Measurements from ENCODE around the gene B4GALT7. TPM values are rescaled to one million over a fixed set of nuclear protein-coding genes. Genes with fewer than 3 reads are reported as not detected.
"Not testable (repeated sequence)": the region's sequence is repeated elsewhere in the genome, so short reads cannot be mapped to it uniquely, and the experiment has no call there.

B4GALT7 gene
- total RNA-seq, 6 experiments from 2014 or later = 39.5 to 54.0 (median 42.9) TPM

DNA sequence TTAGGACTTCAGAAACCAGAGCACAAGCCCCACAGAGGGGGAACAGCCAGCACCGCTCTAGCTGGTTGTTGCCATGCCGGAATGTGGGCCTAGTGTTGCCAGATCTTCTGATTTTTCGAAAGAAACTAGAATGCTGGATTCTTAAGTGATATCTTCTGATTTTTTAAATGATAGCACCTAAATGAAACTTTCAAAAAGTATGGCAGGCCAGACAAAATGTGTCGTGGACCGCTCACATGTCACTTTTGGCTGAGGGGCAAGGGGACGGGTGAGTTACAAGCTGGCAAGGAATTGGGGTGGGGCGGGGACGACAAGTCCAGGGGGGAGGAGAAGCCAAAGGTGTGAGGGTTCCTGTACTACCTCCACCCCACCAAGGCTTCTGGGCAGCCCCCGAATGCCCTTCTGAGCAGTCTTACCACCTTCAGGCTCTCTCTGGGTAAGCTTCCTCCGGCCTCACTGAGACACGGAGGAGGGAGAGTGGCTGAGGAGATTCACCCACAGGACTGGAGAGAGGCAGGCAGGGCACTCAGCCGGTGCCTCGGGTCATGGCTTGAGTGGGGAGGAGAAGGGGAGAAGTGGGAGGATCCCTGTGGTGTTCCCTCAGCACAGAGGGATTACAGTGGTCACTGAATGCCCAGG lies 10.3 kb downstream of the B4GALT7 start:
- Mint-ChIP-seq H3K9me3 (no peaks in the 10 kb centered on the region), H3K27ac (no peak overlapping the region), H3K36me3 (ENCODE audit: low read depth) (no peaks in the 10 kb centered on the region; the same call in 1 of the 2 replicates), H3K4me3 (no peak overlapping the region), H3K4me1 (ENCODE audit: low read depth) (no peaks in the 10 kb centered on the region; the same call in 1 of the 2 replicates), H3K27me3 (ENCODE audit: insufficient read depth) (peaks cover 11% of the 10 kb centered on the region; the same call in 1 of the 2 replicates)
- TF ChIP-seq, protein P1, sequence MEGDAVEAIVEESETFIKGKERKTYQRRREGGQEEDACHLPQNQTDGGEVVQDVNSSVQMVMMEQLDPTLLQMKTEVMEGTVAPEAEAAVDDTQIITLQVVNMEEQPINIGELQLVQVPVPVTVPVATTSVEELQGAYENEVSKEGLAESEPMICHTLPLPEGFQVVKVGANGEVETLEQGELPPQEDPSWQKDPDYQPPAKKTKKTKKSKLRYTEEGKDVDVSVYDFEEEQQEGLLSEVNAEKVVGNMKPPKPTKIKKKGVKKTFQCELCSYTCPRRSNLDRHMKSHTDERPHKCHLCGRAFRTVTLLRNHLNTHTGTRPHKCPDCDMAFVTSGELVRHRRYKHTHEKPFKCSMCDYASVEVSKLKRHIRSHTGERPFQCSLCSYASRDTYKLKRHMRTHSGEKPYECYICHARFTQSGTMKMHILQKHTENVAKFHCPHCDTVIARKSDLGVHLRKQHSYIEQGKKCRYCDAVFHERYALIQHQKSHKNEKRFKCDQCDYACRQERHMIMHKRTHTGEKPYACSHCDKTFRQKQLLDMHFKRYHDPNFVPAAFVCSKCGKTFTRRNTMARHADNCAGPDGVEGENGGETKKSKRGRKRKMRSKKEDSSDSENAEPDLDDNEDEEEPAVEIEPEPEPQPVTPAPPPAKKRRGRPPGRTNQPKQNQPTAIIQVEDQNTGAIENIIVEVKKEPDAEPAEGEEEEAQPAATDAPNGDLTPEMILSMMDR (IDR thresholded peaks at IDR 0.05) = no peak
- no peak for DNase-seq

- Mint-ChIP-seq H3K4me3 (no peak overlapping the region), H3K4me1 (ENCODE audit: low read depth) (no peaks in the 10 kb centered on the region; the same call in 1 of the 2 replicates), H3K9me3 (no peaks in the 10 kb centered on the region), H3K36me3 (ENCODE audit: low read depth) (no peaks in the 10 kb centered on the region; the same call in 1 of the 2 replicates), H3K27ac (no peak overlapping the region), H3K27me3 (ENCODE audit: insufficient read depth) (peaks cover 11% of the 10 kb centered on the region; the same call in 1 of the 2 replicates)
- no peak for DNase-seq
- TF ChIP-seq, protein P1 (IDR thresholded peaks at IDR 0.05) = no peak
These were observed 11.0 kb downstream of the B4GALT7 start for GRCh38 chr5:177610770-177611445.

DNA sequence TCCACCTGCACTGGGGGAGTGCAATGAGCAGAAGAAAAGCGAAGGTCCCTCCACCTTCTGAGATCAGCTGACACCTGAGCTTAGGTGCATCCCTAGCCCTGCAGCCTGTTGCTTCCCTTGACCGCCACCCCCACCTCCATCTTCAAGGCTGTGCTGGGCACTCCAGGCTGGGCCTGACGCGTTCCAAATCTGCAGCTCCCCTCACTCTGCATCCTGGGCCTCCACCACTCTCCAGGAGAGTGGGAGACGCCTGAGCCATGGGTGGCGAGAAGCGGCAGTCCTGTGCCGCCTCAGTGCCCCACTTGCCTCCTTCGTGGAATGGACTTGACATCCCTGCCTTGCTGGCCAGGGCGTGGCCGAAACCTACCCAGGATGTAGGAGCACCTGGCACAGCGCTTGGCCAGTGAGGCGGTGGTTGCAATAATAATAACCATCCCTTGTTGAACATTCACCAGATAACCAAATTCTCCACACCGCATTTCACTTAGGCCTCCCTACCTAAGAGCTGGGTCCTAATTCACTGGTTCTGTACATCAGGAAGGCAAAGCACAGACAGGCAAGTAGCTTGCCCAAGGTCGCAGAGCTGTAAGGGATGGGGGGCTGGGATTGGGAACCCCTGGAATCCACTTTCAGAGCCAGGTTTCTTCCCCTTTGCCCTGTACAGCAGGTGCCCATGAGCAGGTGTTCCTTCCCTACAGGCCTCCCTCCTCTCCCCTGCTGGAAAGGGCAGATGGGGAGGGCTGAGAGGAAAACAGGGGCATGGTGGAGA lies 11.7 kb downstream of the B4GALT7 start:
- H3K27me3 Mint-ChIP-seq (ENCODE audit: insufficient read depth) = peaks cover 9% of the 10 kb centered on the region; the same call in 1 of the 2 replicates
- TF ChIP-seq, protein P1 (IDR thresholded peaks at IDR 0.05) = no peak
- no peaks in the 10 kb centered on the region; the same call in 1 of the 2 replicates for H3K4me1 Mint-ChIP-seq (ENCODE audit: low read depth)
- H3K9me3 Mint-ChIP-seq = no peaks in the 10 kb centered on the region
- H3K4me3 Mint-ChIP-seq = no peak overlapping the region
- no peak overlapping the region for H3K27ac Mint-ChIP-seq
- DNase-seq = no peak
- H3K36me3 Mint-ChIP-seq (ENCODE audit: low read depth) = no peaks in the 10 kb centered on the region; the same call in 1 of the 2 replicates

DNA sequence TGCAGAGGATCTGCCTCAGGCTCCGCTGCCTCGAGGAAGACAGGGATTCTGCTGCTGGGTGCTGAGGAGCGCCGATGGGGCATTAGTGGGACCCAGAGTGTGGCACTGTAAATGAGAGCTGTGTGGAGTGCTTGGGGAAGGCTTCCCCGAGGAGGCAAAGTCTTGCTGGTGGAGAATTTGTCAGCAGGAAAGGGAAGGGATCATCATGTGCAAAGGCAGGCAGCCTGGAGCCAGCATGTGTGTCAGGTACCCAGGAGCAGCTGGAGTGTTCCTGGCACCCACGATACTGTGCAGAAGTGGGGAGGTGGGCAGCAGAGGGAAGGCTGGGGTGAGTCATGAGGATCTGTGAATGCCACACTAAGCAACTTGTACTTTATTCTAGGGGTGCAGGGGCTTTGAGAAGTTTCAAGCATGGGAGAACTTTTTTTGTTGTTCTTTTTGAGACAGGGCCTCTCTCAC lies 12.3 kb downstream of the B4GALT7 start:
- H3K27ac Mint-ChIP-seq = peak overlapping the region; percentile 34; the same call in 1 of the 2 replicates
- peaks cover 9% of the 10 kb centered on the region; the same call in 1 of the 2 replicates for H3K27me3 Mint-ChIP-seq (ENCODE audit: insufficient read depth)
- H3K36me3 Mint-ChIP-seq (ENCODE audit: low read depth) = no peaks in the 10 kb centered on the region; the same call in 1 of the 2 replicates
- H3K9me3 Mint-ChIP-seq = no peaks in the 10 kb centered on the region
- TF ChIP-seq, protein P1 (IDR thresholded peaks at IDR 0.05) = no peak
- DNase-seq = no peak
- no peak overlapping the region for H3K4me3 Mint-ChIP-seq
- H3K4me1 Mint-ChIP-seq (ENCODE audit: low read depth) = no peaks in the 10 kb centered on the region; the same call in 1 of the 2 replicates

- Mint-ChIP-seq H3K4me3 (no peak overlapping the region), H3K27ac (no peak overlapping the region), H3K36me3 (ENCODE audit: low read depth) (peaks cover 26% of the 10 kb centered on the region), H3K9me3 (no peaks in the 10 kb centered on the region), H3K4me1 (ENCODE audit: low read depth) (no peaks in the 10 kb centered on the region), H3K27me3 (ENCODE audit: insufficient read depth) (no peaks in the 10 kb centered on the region; the same call in 1 of the 2 replicates)
- TF ChIP-seq, protein P1 (IDR thresholded peaks at IDR 0.05) = no peak
- no peak for DNase-seq
These were observed 20.6 kb downstream of the B4GALT7 start for GRCh38 chr5:177620560-177620959.

GRCh38 chr5:177624172-177624571 lies 24.2 kb downstream of the B4GALT7 start:
- not testable (repeated sequence) for H3K36me3 Mint-ChIP-seq (ENCODE audit: low read depth); H3K27me3 Mint-ChIP-seq (ENCODE audit: insufficient read depth); DNase-seq; H3K9me3 Mint-ChIP-seq; H3K4me1 Mint-ChIP-seq (ENCODE audit: low read depth); H3K27ac Mint-ChIP-seq; H3K4me3 Mint-ChIP-seq

DNA sequence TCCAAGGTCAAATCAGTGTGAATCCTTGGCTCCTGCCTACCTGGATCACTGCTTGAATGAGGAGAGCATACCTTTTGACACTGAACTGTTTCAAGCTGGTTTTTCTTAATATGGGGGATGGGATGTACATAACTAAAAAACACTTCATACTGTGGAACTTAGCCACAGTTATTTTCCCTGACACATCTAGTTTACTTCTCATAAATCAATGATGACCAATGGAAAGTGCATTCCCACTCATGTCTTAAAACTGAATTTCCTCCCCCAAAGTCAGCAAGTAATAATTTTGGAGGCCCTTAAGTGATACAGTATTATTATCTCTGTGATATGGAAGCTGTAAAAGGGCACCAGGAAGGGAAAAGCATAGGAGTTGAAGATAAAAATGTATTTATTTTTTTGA lies 30.3 kb downstream of the B4GALT7 start:
- H3K36me3 Mint-ChIP-seq (ENCODE audit: low read depth); H3K27ac Mint-ChIP-seq; H3K27me3 Mint-ChIP-seq (ENCODE audit: insufficient read depth); H3K4me3 Mint-ChIP-seq; H3K9me3 Mint-ChIP-seq: not testable (repeated sequence)
- peak; percentile 60 for DNase-seq
- H3K4me1 Mint-ChIP-seq (ENCODE audit: low read depth) = peaks cover 11% of the 10 kb centered on the region

GRCh38 chr5:177634912-177635311 lies 35.0 kb downstream of the B4GALT7 start:
- not testable (repeated sequence) for H3K27me3 Mint-ChIP-seq (ENCODE audit: insufficient read depth); DNase-seq; H3K27ac Mint-ChIP-seq; H3K4me1 Mint-ChIP-seq (ENCODE audit: low read depth); H3K9me3 Mint-ChIP-seq; H3K4me3 Mint-ChIP-seq
- H3K36me3 Mint-ChIP-seq (ENCODE audit: low read depth) = peaks cover 10% of the 10 kb centered on the region
